Pancreas (tissue), 10 donors: ENCODE results near the gene DTYMK. TPM values are rescaled to one million over a fixed set of nuclear protein-coding genes. Genes with fewer than 3 reads are reported as not detected.

Experiments
- ATAC-seq, 4 donors: fragments of 200-7000 bp; cut with Tn5 transposase; one replicate each; pipeline versions ENCODE4 v1.8.0 to v1.9.1; 2020; ENCODE audit warnings: mild to moderate bottlenecking in 4 of 4, moderate library complexity in 4 of 4
- DNase-seq, 6 donors: peaks; one replicate each; pipeline ENCODE4 v3.0.0-alpha.2; 2020
- FAIRE-seq: peaks from 2 replicates; lab custom pipeline; 2012; peaks lifted over from hg19 to GRCh38; lab: Jason Lieb, UNC
- H3K27ac ChIP-seq, 4 donors: fragments of 200-600 bp; sonication (generic); 1 replicate in 3 of 4; 2 replicates in 1 of 4; pipeline versions ENCODE4 v1.5.0 to v1.8.0; 2020
- H3K27me3 ChIP-seq, 4 donors: fragments of 200-600 bp; one replicate each; pipeline ENCODE4 v1.8.0; 2021
- H3K36me3 ChIP-seq, 3 donors: fragments of 200-600 bp; sonication (generic) in 1 of 3; one replicate each; pipeline versions ENCODE4 v1.5.0 to v1.8.0; 2020 to 2021
- H3K4me1 ChIP-seq, 3 donors: fragments of 200-600 bp; one replicate each; pipeline ENCODE4 v1.8.0; 2021
- H3K4me3 ChIP-seq, 4 donors: fragments of 200-600 bp; sonication (generic) in 2 of 4; one replicate each; pipeline versions ENCODE4 v1.5.0 to v1.8.0; 2020 to 2021
- H3K9me3 ChIP-seq, 4 donors: fragments of 200-600 bp; one replicate each; pipeline ENCODE4 v1.8.0; 2021
- CTCF ChIP-seq, 4 donors: fragments of 200-600 bp; sonication (generic) in 3 of 4; IDR thresholded peaks; one replicate each; pipeline versions ENCODE4 v1.5.0 to v1.8.0; 2021; ENCODE audit warnings: antibody characterized with exemption in 4 of 4
- WGBS, 2 donors: extraction: QIAGEN DNeasy Blood & Tissue Kit; methylation state at CpG; one replicate each; pipeline ENCODE4 v1.1.7; 2013; 5-methylcytosine and 5-hydroxymethylcytosine counted together
- intact Hi-C, 3 donors: fragments of 100-400 bp; cut with DNase I; formaldehyde crosslinking; loops; one replicate each; pipeline versions ENCODE4 v1.11.1 to v1.14.2; 2022
- polyA plus RNA-seq, 2 donors: library from polyadenylated mRNA; stranded (reverse); fragments of 200-250 nt; gene quantifications; one replicate each; pipeline ENCODE4 v1.2.3, GENCODE V29; 2013
- total RNA-seq, 6 donors: library from RNA; stranded (reverse); fragmentation: NEBNext Ultra II Directional in 4 of 6; extraction: Animal tissue kit (Norgen Biotek cat#: 25700) in 4 of 6; gene quantifications; one replicate each; pipeline versions ENCODE4 v1.2.1 to v1.2.4, GENCODE V29; 2021 to 2023
- donor health status: healthy with polysubstance abuse.
- donor health status: DM: no; HTN: no; CAD: no; lungs with moderate emphysema.
- donor health status: DM: no; HTN: no; CAD: no.
- donor health status: control.
- donor health status: control.
- donor health status: Bipolar disorder and iron deficiency.
- donor health status: DM: yes; HTN: yes; CAD: no.
- donor health status: DM: no; HTN: no; CAD: no.
- donor health status: DM: no; HTN: no; CAD: no.
- donor health status: DM: yes; HTN: yes; CAD: no.

The DTYMK gene
- total and polyA plus RNA-seq, 8 donors, result 3.7 to 11.0 (median 8.4) TPM

GRCh38 chr2:241659150-241659739 lies 27.4 kb downstream of the DTYMK start:
- DNase-seq (peak in 3 of 6 donors; percentile 44 to 62 (median 47)), FAIRE-seq (no peak), ATAC-seq (peak; percentile 46 to 76 (median 74))
- Histone ChIP-seq H3K4me3 (no peak overlapping the region), H3K9me3 (no peaks in the 10 kb centered on the region), H3K27ac (no peak overlapping the region), H3K27me3 (no peaks in the 10 kb centered on the region), H3K36me3 (peaks cover 0 to 35% (median 0%) of the 10 kb centered on the region in 3 donors), H3K4me1 (no peaks in the 10 kb centered on the region)
- intact Hi-C loops, result no loop called here
- WGBS, 2 donors, result 60 to 64% methylated on average over 26 of the region's 26 CpGs
- TF ChIP-seq CTCF (IDR thresholded peaks at IDR 0.05), result peak; percentile 16 to 37 (median 24)

GRCh38 chr2:241658296-241658695 lies 28.3 kb downstream of the DTYMK start:
- Histone ChIP-seq H3K27me3 (no peaks in the 10 kb centered on the region), H3K4me3 (no peak overlapping the region), H3K4me1 (no peaks in the 10 kb centered on the region), H3K27ac (no peak overlapping the region), H3K36me3 (peaks cover 0 to 35% (median 0%) of the 10 kb centered on the region in 3 donors), H3K9me3 (no peaks in the 10 kb centered on the region)
- intact Hi-C loops, result no loop called here
- FAIRE-seq (no peak), ATAC-seq (peak in 1 of 4 donors; percentile 8), DNase-seq (no peak)
- WGBS, 2 donors, result 71 to 76% methylated on average over 5 of the region's 5 CpGs
- no peak for TF ChIP-seq CTCF (IDR thresholded peaks at IDR 0.05)

- H3K36me3 ChIP-seq, result peaks cover 0 to 36% (median 0%) of the 10 kb centered on the region in 3 donors
These were observed 28.8 kb downstream of the DTYMK start for GRCh38 chr2:241657786-241658254.

GRCh38 chr2:241656190-241656741 lies 30.3 kb downstream of the DTYMK start:
- no peak for ATAC-seq
- 94 to 95% methylated on average over 13 of the region's 13 CpGs for WGBS, 2 donors
- H3K4me1 ChIP-seq, result no peaks in the 10 kb centered on the region
- no peak overlapping the region for H3K27ac ChIP-seq
- peaks cover 0 to 51% (median 0%) of the 10 kb centered on the region in 3 donors for H3K36me3 ChIP-seq
- DNase-seq, result peak in 1 of 6 donors; percentile 62
- H3K9me3 ChIP-seq, result no peaks in the 10 kb centered on the region
- H3K4me3 ChIP-seq, result no peak overlapping the region
- FAIRE-seq, result no peak
- TF ChIP-seq CTCF (IDR thresholded peaks at IDR 0.05), result no peak
- intact Hi-C loops, result no loop called here
- H3K27me3 ChIP-seq, result no peaks in the 10 kb centered on the region

More at GRCh38 chr2:241657786-241658254, 28.8 kb downstream of the DTYMK start:
- H3K4me1 ChIP-seq, result no peaks in the 10 kb centered on the region
- FAIRE-seq (no peak), ATAC-seq (no peak), DNase-seq (peak in 1 of 6 donors; percentile 39)
- no peak for TF ChIP-seq CTCF (IDR thresholded peaks at IDR 0.05)
- 89 to 94% methylated on average over 14 to 15 of the region's 15 CpGs for WGBS, 2 donors
- H3K27ac ChIP-seq, result no peak overlapping the region
- H3K4me3 ChIP-seq, result no peak overlapping the region
- H3K27me3 ChIP-seq, result no peaks in the 10 kb centered on the region
- no peaks in the 10 kb centered on the region for H3K9me3 ChIP-seq
- intact Hi-C loops, result no loop called here
